IMR-90 (cell line): ENCODE data around the gene ATOH8. TPM values are rescaled to one million over a fixed set of nuclear protein-coding genes. Genes with fewer than 3 reads are reported as not detected.

Source experiments
- ATAC-seq: fragments of 200-7000 bp; cut with Tn5 transposase; 2 replicates; pipeline ENCODE4 v1.9.1; 2020; ENCODE audit warnings: low read depth, mild to moderate bottlenecking, moderate library complexity
- BruUV-seq: library from RNA; stranded (reverse); fragments of 400-500 nt; replicated peaks from 2 replicates; lab custom pipeline; 2021; lab: Mats Ljungman, UMichigan
- CTCF ChIA-PET: fragments of 300-600 bp; formaldehyde crosslinking; extraction: SDS; loops from one replicate; lab custom pipeline; 2021; ENCODE audit warnings: antibody characterized with exemption; lab: Yijun Ruan, JAX
- POLR2A ChIA-PET: fragments of 300-600 bp; sonication (Branson Sonifier 250); formaldehyde crosslinking; loops from one replicate; lab custom pipeline; 2022; ENCODE audit warnings: antibody characterized with exemption; ENCODE audit not compliant: unreplicated experiment; lab: Charles Lee
- DNase-seq: peaks from one replicate; pipeline ENCODE4 v3.0.0; 2013
- H2AFZ ChIP-seq: replicated peaks from 2 replicates; pipeline ENCODE3; 2013; ENCODE audit warnings: low read length, mild to moderate bottlenecking; ENCODE audit not compliant: poor library complexity
- H2AK5ac ChIP-seq: 2 replicates; pipeline ENCODE4 v1.6.1; 2013; ENCODE audit warnings: low read depth, low read length, inconsistent platforms
- H2AK9ac ChIP-seq: replicated peaks from 2 replicates; pipeline ENCODE3; 2013; ENCODE audit warnings: mild to moderate bottlenecking, low read depth, low read length, moderate library complexity; ENCODE audit not compliant: poor library complexity
- H2BK120ac ChIP-seq: 2 replicates; pipeline ENCODE4 v1.6.1; 2013; ENCODE audit warnings: low read depth, low read length, inconsistent platforms
- H2BK15ac ChIP-seq: 3 replicates; pipeline ENCODE4 v1.6.1; 2013; ENCODE audit warnings: low read depth, low read length, inconsistent platforms
- H2BK20ac ChIP-seq: 2 replicates; pipeline ENCODE4 v1.6.1; 2013; ENCODE audit warnings: low read depth, mild to moderate bottlenecking, inconsistent platforms, low read length, moderate library complexity
- H2BK5ac ChIP-seq: 2 replicates; pipeline ENCODE4 v1.6.1; 2013; ENCODE audit warnings: mild to moderate bottlenecking, low read depth, low read length, inconsistent platforms; ENCODE audit not compliant: poor library complexity, severe bottlenecking
- H3K14ac ChIP-seq: replicated peaks from 2 replicates; pipeline ENCODE4 v1.6.1; 2013; ENCODE audit warnings: low read depth, low read length, inconsistent platforms
- H3K18ac ChIP-seq: 2 replicates; pipeline ENCODE4 v1.6.1; 2013; ENCODE audit warnings: low read depth, low read length, control low read depth
- H3K23ac ChIP-seq: 2 replicates; pipeline ENCODE4 v1.6.1; 2013; ENCODE audit warnings: low read depth, low read length, inconsistent platforms
- H3K27ac ChIP-seq: 2 replicates; pipeline ENCODE4 v1.5.1; 2013; ENCODE audit warnings: mild to moderate bottlenecking, control low read depth, low read length; ENCODE audit not compliant: insufficient read depth
- H3K27me3 ChIP-seq: 2 replicates; pipeline ENCODE4 v1.6.1; 2013; ENCODE audit warnings: low read length; ENCODE audit not compliant: control insufficient read depth, insufficient read depth
- H3K36me3 ChIP-seq: 2 replicates; pipeline ENCODE4 v1.6.1; 2013; ENCODE audit warnings: low read length, mixed read lengths; ENCODE audit not compliant: control insufficient read depth, insufficient read depth
- H3K4ac ChIP-seq: 2 replicates; pipeline ENCODE4 v1.6.1; 2013; ENCODE audit warnings: low read depth, low read length, inconsistent platforms
- H3K4me1 ChIP-seq: 2 replicates; pipeline ENCODE4 v1.6.1; 2013; ENCODE audit warnings: low read length, mixed read lengths; ENCODE audit not compliant: control insufficient read depth, insufficient read depth
- H3K4me2 ChIP-seq: 2 replicates; pipeline ENCODE4 v1.6.1; 2013; ENCODE audit warnings: low read depth, mild to moderate bottlenecking, control low read depth, low read length, moderate library complexity
- H3K4me3 ChIP-seq: 2 replicates; pipeline ENCODE4 v1.5.1; 2013; ENCODE audit warnings: low read depth, mild to moderate bottlenecking, control low read depth, low read length, moderate library complexity; ENCODE audit not compliant: insufficient read depth
- H3K56ac ChIP-seq: 2 replicates; pipeline ENCODE4 v1.6.1; 2013; ENCODE audit warnings: low read length, inconsistent platforms; ENCODE audit not compliant: insufficient read depth; ENCODE audit errors: extremely low read depth
- H3K79me1 ChIP-seq, 2 experiments: 2 replicates each; pipeline ENCODE4 v1.6.1; 2013; ENCODE audit warnings: low read length in 2 of 2, inconsistent platforms in 1 of 2, low read depth in 1 of 2
- H3K9ac ChIP-seq: 2 replicates; pipeline ENCODE4 v1.6.1; 2013; ENCODE audit warnings: low read depth, low read length, control low read depth
- H3K9me1 ChIP-seq: 2 replicates; pipeline ENCODE4 v1.6.1; 2013; ENCODE audit warnings: low read length, inconsistent platforms; ENCODE audit not compliant: insufficient read depth
- H3K9me3 ChIP-seq: 2 replicates; pipeline ENCODE4 v1.6.1; 2013; ENCODE audit warnings: low read length; ENCODE audit not compliant: control insufficient read depth, insufficient read depth
- H4K20me1 ChIP-seq: 2 replicates; pipeline ENCODE4 v1.6.1; 2013; ENCODE audit warnings: low read length, inconsistent platforms; ENCODE audit not compliant: insufficient read depth
- H4K5ac ChIP-seq: 2 replicates; pipeline ENCODE4 v1.6.1; 2013; ENCODE audit warnings: mild to moderate bottlenecking, low read depth, low read length, control low read depth
- H4K8ac ChIP-seq, 2 experiments: 2 replicates each; pipeline ENCODE4 v1.6.1; 2013; ENCODE audit warnings: low read depth in 2 of 2, low read length in 2 of 2, control low read depth in 1 of 2, inconsistent platforms in 1 of 2
- H4K91ac ChIP-seq: 2 replicates; pipeline ENCODE4 v1.6.1; 2013; ENCODE audit warnings: low read depth, low read length, inconsistent platforms; ENCODE audit not compliant: insufficient read depth
- BHLHE40 ChIP-seq: fragments of 150-350 bp; IDR thresholded peaks from 2 replicates; pipeline ENCODE4 v1.6.1; 2016; ENCODE audit warnings: mild to moderate bottlenecking, low read depth, low read length
- RCOR1 ChIP-seq: IDR thresholded peaks from 2 replicates; pipeline ENCODE4 v1.6.1; 2012; ENCODE audit warnings: mild to moderate bottlenecking, low read length, improper control_type of control experiment; ENCODE audit not compliant: insufficient replicate concordance
- WGBS, 2 experiments: methylation state at CpG; one replicate each; pipeline versions ENCODE4 v1.1.5 to v1.1.7; 2013; ENCODE audit warnings: missing lambda C conversion rate in 2 of 2; ENCODE audit not compliant: insufficient read length in 1 of 2; ENCODE audit errors: extremely low coverage in 2 of 2; 5-methylcytosine and 5-hydroxymethylcytosine counted together
- dilution Hi-C: fragments of 300-500 bp; cut with HindIII; formaldehyde crosslinking; loops from one replicate; pipeline ENCODE4 v1.14.3; 2018; ENCODE audit warnings: low sequenced_read_pairs; ENCODE audit not compliant: unreplicated experiment
- in situ Hi-C: fragments of 300-500 bp; cut with MboI; formaldehyde crosslinking; loops from 3 replicates; pipeline ENCODE4 v1.14.3; 2019; ENCODE audit warnings: low sequenced_read_pairs, inconsistent platforms, mixed read lengths
- intact Hi-C: fragments of 100-400 bp; cut with micrococcal nuclease; formaldehyde crosslinking; loops from 2 replicates; pipeline ENCODE4 v1.10.0; 2022
- polyA plus RNA-seq, 3 experiments: library from polyadenylated mRNA; depleted of rRNA; stranded (reverse); fragments of >200 nt; gene quantifications; 2 replicates each; pipeline ENCODE4 v1.2.3, GENCODE V29; 2012; ENCODE audit warnings: low replicate concordance in 1 of 3
- total RNA-seq: library from RNA; depleted of rRNA; stranded (reverse); fragments of >200 nt; gene quantifications from 2 replicates; pipeline ENCODE4 v1.2.3, GENCODE V29; 2012

Gene ATOH8
- total and polyA plus RNA-seq, 2 of the 4 experiments (the other 2 are of a cell fraction), result 7.9 to 9.0 TPM

DNA sequence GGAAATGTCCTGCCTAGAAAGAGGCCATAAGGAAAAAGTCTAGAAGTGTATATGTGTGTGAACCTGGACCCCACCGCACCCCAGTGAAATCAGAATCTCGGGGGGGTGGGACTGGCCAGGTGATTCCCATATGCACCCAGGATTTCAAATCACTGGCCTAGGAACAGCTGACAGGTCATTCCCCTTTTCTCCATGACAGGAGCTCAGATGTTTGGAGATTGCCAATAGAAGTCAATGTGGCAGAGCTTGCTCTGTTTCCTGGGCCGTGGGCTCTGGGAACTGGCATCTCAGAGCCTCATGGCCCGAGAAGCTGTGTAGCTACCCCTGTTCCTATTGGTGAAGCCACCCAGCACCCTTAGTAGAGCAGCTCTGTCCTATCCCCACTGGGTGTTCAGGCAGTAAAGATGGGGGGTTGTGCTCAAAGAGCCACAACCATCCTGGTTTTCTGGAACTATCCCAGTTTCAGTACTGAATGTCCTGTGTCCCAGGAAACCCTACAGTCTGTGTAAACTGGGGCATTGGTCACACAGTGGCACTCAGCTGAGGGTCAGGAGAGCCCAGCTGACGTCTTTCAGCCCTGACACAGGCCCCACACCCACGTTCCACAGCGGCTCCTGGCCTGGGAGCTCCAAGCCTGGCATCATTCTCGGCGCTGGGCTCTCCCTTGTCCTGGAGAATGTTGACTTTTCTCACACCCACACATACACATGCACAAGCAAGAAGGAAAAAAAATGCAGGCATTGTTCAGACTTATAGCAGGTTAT lies 40.8 kb upstream of the ATOH8 start:
- DNase-seq, result peak; percentile 81
- dilution Hi-C loops, result no loop called here

More for the DNA sequence above, 40.8 kb upstream of the ATOH8 start:
- POLR2A ChIA-PET, result no interaction called here
- no peaks in the 10 kb centered on the region for H3K9me3 ChIP-seq
- H3K9me1 ChIP-seq, result 0 out of 2 replicates have a peak, but pooled peaks cover 2% of the 10 kb centered on the region
- peak overlapping the region; percentile 24 for H2AFZ ChIP-seq
- H3K56ac ChIP-seq, result no peak overlapping the region
- H2BK15ac ChIP-seq, result no peak overlapping the region; the same call in 2 of the 3 replicates
- no peak overlapping the region for H3K18ac ChIP-seq
- H3K9ac ChIP-seq, result no peak overlapping the region
- H3K27ac ChIP-seq, result no peak overlapping the region
- H3K79me1 ChIP-seq, result no peaks in the 10 kb centered on the region
- H2AK9ac ChIP-seq, result peak overlapping the region; percentile 53
- CTCF ChIA-PET, result interaction anchor here (0.9 kb wide), 1 partner anchor 100 kb away, joined by 3 read pairs; no protein-coding TSS in a partner anchor
- H4K20me1 ChIP-seq, result no peaks in the 10 kb centered on the region
- intact Hi-C loops (no loop called here), in situ Hi-C loops (no loop called here)
- BruUV-seq, result no TSS peak
- H2BK5ac ChIP-seq, result no peak overlapping the region
- no peak overlapping the region for H2BK120ac ChIP-seq
- H4K8ac ChIP-seq, result no peak overlapping the region
- H3K27me3 ChIP-seq, result peaks cover 6% of the 10 kb centered on the region
- no peak overlapping the region; the same call in 1 of the 2 replicates for H4K91ac ChIP-seq
- no peak for TF ChIP-seq RCOR1
- TF ChIP-seq BHLHE40, result 0 out of 2 replicates have a peak, but pooled peaks have one; percentile 17
- no peak overlapping the region for H4K5ac ChIP-seq
- H2AK5ac ChIP-seq, result 0 out of 2 replicates have a peak overlapping the region, but pooled peaks have one; percentile 2
- peak; percentile 29; the same call in 1 of the 2 replicates for ATAC-seq
- H3K4me1 ChIP-seq, result peaks cover 4% of the 10 kb centered on the region; the same call in 1 of the 2 replicates
- H3K4me2 ChIP-seq, result no peak overlapping the region
- no peak overlapping the region for H3K23ac ChIP-seq
- no CpG with 5 or more reads among the region's 9 CpGs for WGBS, 2 experiments
- no peak overlapping the region for H2BK20ac ChIP-seq
- H3K14ac ChIP-seq, result no peak overlapping the region
- H3K4me3 ChIP-seq, result no peak overlapping the region
- no peak overlapping the region for H3K4ac ChIP-seq
- H3K36me3 ChIP-seq, result no peaks in the 10 kb centered on the region
